DOHH2 (cell line): ENCODE data around the gene IRF4.
"Not testable (repeated sequence)": the region's sequence is repeated elsewhere in the genome, so short reads cannot be mapped to it uniquely, and the experiment has no call there.

ENCODE experiments used
- H3F3A ChIP-seq: fragments of 200-600 bp; sonication (generic), shearing (Covaris generic); 2 replicates; pipeline ENCODE4 v1.6.0; 2016; ENCODE audit warnings: antibody characterized with exemption, mild to moderate bottlenecking; ENCODE audit not compliant: control insufficient read depth, insufficient read depth
- H3K27ac ChIP-seq: fragments of 200-600 bp; sonication (generic); 2 replicates; pipeline ENCODE4 v1.5.1; 2014; ENCODE audit warnings: low read depth, mild to moderate bottlenecking, low read length, moderate library complexity
- H3K27me3 ChIP-seq: fragments of 200-600 bp; sonication (generic); 2 replicates; pipeline ENCODE4 v1.6.1; 2014; ENCODE audit warnings: mild to moderate bottlenecking, low read length, mixed read lengths; ENCODE audit not compliant: control insufficient read depth
- H3K36me3 ChIP-seq: fragments of 200-600 bp; sonication (generic); 2 replicates; pipeline ENCODE4 v1.6.1; 2014; ENCODE audit warnings: mild to moderate bottlenecking, low read length, moderate library complexity, mixed read lengths; ENCODE audit not compliant: control insufficient read depth
- H3K4me1 ChIP-seq: fragments of 200-600 bp; sonication (generic); 2 replicates; pipeline ENCODE4 v1.6.1; 2014; ENCODE audit warnings: mild to moderate bottlenecking, low read length, mixed read lengths; ENCODE audit not compliant: control insufficient read depth
- H3K4me2 ChIP-seq: fragments of 200-600 bp; sonication (generic); 2 replicates; pipeline ENCODE4 v1.6.0; 2014; ENCODE audit warnings: mild to moderate bottlenecking, low read length, moderate library complexity
- H3K4me3 ChIP-seq: fragments of 200-600 bp; sonication (generic); 2 replicates; pipeline ENCODE4 v1.5.1; 2014; ENCODE audit warnings: mild to moderate bottlenecking, low read length, mixed read lengths
- H3K79me2 ChIP-seq: fragments of 200-600 bp; sonication (generic); 2 replicates; pipeline ENCODE4 v1.6.1; 2014; ENCODE audit warnings: mild to moderate bottlenecking, low read length, mixed read lengths; ENCODE audit not compliant: control insufficient read depth
- H3K9me2 ChIP-seq: fragments of 200-600 bp; sonication (generic); replicated peaks from 2 replicates; pipeline ENCODE4 v1.6.1; 2014; ENCODE audit warnings: mild to moderate bottlenecking, low read length, mixed read lengths; ENCODE audit not compliant: control insufficient read depth
- H3K9me3 ChIP-seq: fragments of 200-600 bp; sonication (generic); 2 replicates; pipeline ENCODE4 v1.6.1; 2014; ENCODE audit warnings: antibody characterized with exemption, low read length, mixed read lengths; ENCODE audit not compliant: control insufficient read depth, insufficient read depth
- H4K20me1 ChIP-seq: fragments of 200-600 bp; sonication (generic); 2 replicates; pipeline ENCODE4 v1.6.0; 2014; ENCODE audit warnings: low read depth, mild to moderate bottlenecking, antibody characterized with exemption, low read length, moderate library complexity; ENCODE audit not compliant: control insufficient read depth, insufficient read depth
- CTCF ChIP-seq: fragments of 200-600 bp; sonication (generic); IDR thresholded peaks from one replicate; pipeline ENCODE4 v1.5.1; 2014; ENCODE audit warnings: antibody characterized with exemption, mild to moderate bottlenecking, low read depth, low read length; ENCODE audit not compliant: poor library complexity, severe bottlenecking
- EZH2phosphoT487 ChIP-seq: fragments of 200-600 bp; sonication (generic); IDR thresholded peaks from 2 replicates; pipeline ENCODE4 v1.6.1; 2017; ENCODE audit warnings: borderline replicate concordance, mild to moderate bottlenecking, antibody characterized with exemption, low read length, moderate library complexity, mixed read lengths

IRF4 gene

GRCh38 chr6:423799-424345, 32.3 kb downstream of the IRF4 start:
- Histone ChIP-seq H3K9me3 (no peaks in the 10 kb centered on the region), H3K4me1 (no peaks in the 10 kb centered on the region), H3F3A (no peaks in the 10 kb centered on the region), H3K27me3 (peaks cover 6% of the 10 kb centered on the region; the same call in 1 of the 2 replicates), H3K36me3 (no peaks in the 10 kb centered on the region), H3K79me2 (no peaks in the 10 kb centered on the region), H4K20me1 (no peaks in the 10 kb centered on the region), H3K9me2 (no peaks in the 10 kb centered on the region), H3K27ac (no peak overlapping the region), H3K4me2 (no peak overlapping the region), H3K4me3 (no peak overlapping the region)
- TF ChIP-seq CTCF (no peak), EZH2phosphoT487 (no peak)

GRCh38 chr6:424741-425417, 33.3 kb downstream of the IRF4 start:
- Histone ChIP-seq H3F3A (no peaks in the 10 kb centered on the region), H3K4me1 (no peaks in the 10 kb centered on the region), H3K79me2 (no peaks in the 10 kb centered on the region), H3K36me3 (no peaks in the 10 kb centered on the region), H4K20me1 (no peaks in the 10 kb centered on the region), H3K27me3 (peaks cover 8% of the 10 kb centered on the region; the same call in 1 of the 2 replicates), H3K9me3 (no peaks in the 10 kb centered on the region), H3K9me2 (no peaks in the 10 kb centered on the region), H3K27ac (no peak overlapping the region), H3K4me3 (no peak overlapping the region), H3K4me2 (no peak overlapping the region)
- TF ChIP-seq EZH2phosphoT487: no peak
- no peak for TF ChIP-seq CTCF

GRCh38 chr6:425418-425788, 33.9 kb downstream of the IRF4 start:
- H3F3A ChIP-seq, H3K9me2 ChIP-seq, H3K79me2 ChIP-seq, H3K27me3 ChIP-seq, H3K9me3 ChIP-seq, H3K36me3 ChIP-seq, H3K4me3 ChIP-seq, H3K4me1 ChIP-seq, H4K20me1 ChIP-seq, H3K27ac ChIP-seq, H3K4me2 ChIP-seq: not testable (repeated sequence)

- H3K9me2 ChIP-seq: not testable (repeated sequence)
Measured at GRCh38 chr6:426198-426738, 34.7 kb downstream of the IRF4 start.

More at GRCh38 chr6:426198-426738, 34.7 kb downstream of the IRF4 start:
- not testable (repeated sequence) for H3K4me3 ChIP-seq, H3K79me2 ChIP-seq, H4K20me1 ChIP-seq, H3K4me2 ChIP-seq, H3K4me1 ChIP-seq, H3K36me3 ChIP-seq, H3K27ac ChIP-seq, H3K9me3 ChIP-seq, H3F3A ChIP-seq
- H3K27me3 ChIP-seq: peaks cover 14% of the 10 kb centered on the region
